HG03442 (cell line): Measurements from ENCODE around the gene RAVER1.

Experiments used
- ATAC-seq: cut with Tn5 transposase; IDR thresholded peaks from one replicate; pipeline ENCODE4 v1.9.1; 2021; ENCODE audit warnings: mild to moderate bottlenecking, moderate library complexity; ENCODE audit not compliant: unreplicated experiment

Gene RAVER1

DNA sequence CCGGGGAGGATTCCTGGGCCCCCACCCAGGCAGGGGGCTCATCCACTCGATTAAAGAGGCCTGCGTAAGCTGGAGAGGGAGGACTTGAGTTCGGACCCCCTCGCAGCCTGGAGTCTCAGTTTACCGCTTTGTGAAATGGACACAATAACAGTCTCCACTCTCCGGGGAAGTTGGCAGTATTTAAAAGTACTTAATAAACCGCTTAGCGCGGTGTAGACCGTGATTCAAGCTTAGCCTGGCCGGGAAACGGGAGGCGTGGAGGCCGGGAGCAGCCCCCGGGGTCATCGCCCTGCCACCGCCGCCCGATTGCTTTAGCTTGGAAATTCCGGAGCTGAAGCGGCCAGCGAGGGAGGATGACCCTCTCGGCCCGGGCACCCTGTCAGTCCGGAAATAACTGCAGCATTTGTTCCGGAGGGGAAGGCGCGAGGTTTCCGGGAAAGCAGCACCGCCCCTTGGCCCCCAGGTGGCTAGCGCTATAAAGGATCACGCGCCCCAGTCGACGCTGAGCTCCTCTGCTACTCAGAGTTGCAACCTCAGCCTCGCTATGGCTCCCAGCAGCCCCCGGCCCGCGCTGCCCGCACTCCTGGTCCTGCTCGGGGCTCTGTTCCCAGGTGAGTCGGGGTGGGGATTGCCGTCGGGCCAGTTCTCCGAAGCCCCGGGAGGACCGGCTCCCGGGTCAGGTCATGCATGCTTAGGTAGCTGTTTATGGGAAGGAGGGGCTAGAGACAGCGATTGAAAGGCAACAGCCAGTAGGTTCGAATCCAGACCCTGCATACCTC, 62.5 kb downstream of the RAVER1 start, which contains the start of gene ICAM1:
ICAM1 (plus strand) TSS at position 505 of the 779 bp plus-strand sequence; CDS start at position 545, 40 bp downstream.
- ATAC-seq, result peak; percentile 47

DNA sequence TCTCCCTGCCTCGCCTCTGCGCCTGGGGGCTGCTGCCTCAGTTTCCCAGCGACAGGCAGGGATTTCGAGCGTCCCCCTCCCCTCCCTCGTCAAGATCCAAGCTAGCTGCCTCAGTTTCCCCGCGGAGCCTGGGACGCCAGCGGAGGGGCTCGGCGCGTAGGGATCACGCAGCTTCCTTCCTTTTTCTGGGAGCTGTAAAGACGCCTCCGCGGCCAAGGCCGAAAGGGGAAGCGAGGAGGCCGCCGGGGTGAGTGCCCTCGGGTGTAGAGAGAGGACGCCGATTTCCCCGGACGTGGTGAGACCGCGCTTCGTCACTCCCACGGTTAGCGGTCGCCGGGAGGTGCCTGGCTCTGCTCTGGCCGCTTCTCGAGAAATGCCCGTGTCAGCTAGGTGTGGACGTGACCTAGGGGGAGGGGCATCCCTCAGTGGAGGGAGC, 63.1 kb downstream of the RAVER1 start:
- peak; percentile 38 for ATAC-seq

DNA sequence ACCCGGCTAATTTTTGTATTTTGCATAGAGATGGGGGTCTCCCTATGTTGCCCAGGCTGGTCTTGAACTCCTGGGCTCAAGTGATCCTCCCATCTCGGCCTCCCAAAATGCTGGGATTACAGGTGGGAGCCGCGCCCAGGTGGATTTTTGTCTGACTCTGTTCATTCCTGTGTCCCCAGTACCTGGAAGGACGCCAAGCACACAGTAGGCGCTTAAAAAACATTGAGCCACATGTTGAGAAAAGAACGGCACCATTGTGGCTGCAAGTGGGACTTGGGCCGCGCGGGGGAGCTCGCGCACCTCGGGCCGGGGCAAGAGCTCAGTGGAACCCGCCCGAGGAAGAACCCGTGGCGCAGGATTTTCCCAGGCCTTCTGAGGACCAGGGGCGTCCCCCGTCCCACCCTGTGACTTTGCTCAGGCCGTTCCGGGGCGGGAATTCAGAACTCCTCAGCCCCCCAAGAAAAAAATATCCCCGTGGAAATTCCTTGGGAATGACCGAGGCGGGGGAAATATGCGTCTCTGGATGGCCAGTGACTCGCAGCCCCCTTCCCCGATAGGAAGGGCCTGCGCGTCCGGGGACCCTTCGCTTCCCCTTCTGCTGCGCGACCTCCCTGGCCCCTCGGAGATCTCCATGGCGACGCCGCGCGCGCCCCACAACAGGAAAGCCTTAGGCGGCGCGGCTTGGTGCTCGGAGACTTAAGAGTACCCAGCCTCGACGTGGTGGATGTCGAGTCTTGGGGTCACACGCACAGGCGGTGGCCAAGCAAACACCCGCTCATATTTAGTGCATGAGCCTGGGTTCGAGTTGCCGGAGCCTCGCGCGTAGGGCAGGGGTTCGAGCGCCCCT, 63.8 kb downstream of the RAVER1 start:
- no peak for ATAC-seq

DNA sequence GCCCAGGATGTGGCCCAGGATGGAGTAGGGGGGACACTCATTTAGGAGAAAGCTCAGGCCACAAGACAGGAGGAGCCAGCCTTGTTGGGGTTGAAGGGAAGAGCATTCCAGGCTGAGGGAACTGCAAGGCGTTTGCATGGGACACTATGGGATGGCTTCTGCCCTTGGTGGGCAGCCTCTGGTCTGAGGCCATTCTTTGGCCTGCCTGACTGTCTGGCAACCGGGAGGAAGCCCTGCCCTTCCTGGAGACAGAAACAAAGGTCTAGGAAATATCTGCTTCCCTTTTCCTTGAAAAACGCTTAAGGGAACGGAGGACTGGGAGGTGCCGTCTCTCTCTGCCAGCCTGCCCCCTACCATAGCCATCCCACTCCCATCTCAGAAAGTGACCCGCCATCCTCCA, 65.3 kb downstream of the RAVER1 start:
- ATAC-seq, result no peak

DNA sequence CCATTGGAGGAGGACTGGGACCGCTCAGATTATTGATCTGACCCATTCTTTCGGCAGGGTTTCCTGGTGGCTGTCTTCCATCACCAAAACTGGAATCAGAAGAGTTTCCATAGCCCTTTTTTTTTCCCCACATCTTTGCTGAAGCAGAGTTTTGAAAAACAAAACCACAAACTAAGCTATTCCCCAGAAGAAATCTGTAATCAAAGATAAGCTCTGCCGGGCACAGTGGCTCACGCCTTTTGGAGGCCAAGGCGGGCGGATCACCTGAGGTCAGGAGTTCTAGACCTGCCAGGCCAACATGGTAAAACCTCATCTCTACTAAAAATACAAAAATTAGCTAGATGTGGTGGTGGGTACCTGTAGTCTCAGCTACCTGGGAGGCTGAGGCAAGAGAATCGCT, 66.6 kb downstream of the RAVER1 start:
- ATAC-seq, result no peak
